Measurements from ENCODE around the gene PKNOX1. TPM values are rescaled to one million over a fixed set of nuclear protein-coding genes. Genes with fewer than 3 reads are reported as not detected.

PKNOX1 gene
- total and polyA plus RNA-seq, 2 of the 13 experiments (the other 11 are each of a cell fraction or from before 2014, with no cell fraction given): 7.9 to 16.2 TPM

DNA sequence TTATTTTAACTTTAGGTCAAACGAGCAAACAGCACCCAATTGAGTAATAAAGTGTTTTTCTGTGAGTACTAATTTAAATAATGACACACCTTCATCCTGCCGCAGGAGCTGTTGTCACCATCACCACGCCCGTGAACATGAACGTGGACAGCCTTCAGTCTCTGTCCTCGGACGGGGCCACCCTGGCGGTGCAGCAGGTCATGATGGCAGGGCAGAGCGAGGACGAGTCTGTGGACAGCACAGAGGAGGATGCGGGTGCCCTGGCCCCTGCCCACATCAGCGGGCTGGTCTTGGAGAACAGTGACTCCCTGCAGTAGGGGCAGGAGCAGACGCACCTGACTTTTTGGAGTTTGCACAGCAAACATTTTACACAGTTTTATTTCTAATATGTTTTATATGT, 55.4 kb downstream of the PKNOX1 start:
- intact Hi-C loops (cut with micrococcal nuclease; ENCODE audit: unreplicated experiment) (no loop called here), in situ Hi-C loops (cut with HindIII; ENCODE audit: extremely low pct_ligation_motif_present, low pct_unique_long_range_greater_than_20kb) (no loop called here)
- no TSS peak for BruUV-seq (replicated peaks)
- TF ChIP-seq TAF1 (CRISPR knock-in tag; IDR thresholded peaks at IDR 0.05) (no peak), AHR (CRISPR knock-in tag; IDR thresholded peaks at IDR 0.05) (no peak), ZNF556 (CRISPR knock-in tag; IDR thresholded peaks at IDR 0.05; ENCODE audit: borderline replicate concordance) (no peak), ZSCAN9 (CRISPR knock-in tag; IDR thresholded peaks at IDR 0.05; ENCODE audit: borderline replicate concordance) (no peak), ONECUT2 (CRISPR knock-in tag; IDR thresholded peaks at IDR 0.05) (no peak), ZNF335 (CRISPR knock-in tag; IDR thresholded peaks at IDR 0.05) (no peak), SALL1 (CRISPR knock-in tag; IDR thresholded peaks at IDR 0.05) (no peak), JUND (CRISPR knock-in tag; IDR thresholded peaks at IDR 0.05) (no peak)
- TF ChIP-seq, protein P1, sequence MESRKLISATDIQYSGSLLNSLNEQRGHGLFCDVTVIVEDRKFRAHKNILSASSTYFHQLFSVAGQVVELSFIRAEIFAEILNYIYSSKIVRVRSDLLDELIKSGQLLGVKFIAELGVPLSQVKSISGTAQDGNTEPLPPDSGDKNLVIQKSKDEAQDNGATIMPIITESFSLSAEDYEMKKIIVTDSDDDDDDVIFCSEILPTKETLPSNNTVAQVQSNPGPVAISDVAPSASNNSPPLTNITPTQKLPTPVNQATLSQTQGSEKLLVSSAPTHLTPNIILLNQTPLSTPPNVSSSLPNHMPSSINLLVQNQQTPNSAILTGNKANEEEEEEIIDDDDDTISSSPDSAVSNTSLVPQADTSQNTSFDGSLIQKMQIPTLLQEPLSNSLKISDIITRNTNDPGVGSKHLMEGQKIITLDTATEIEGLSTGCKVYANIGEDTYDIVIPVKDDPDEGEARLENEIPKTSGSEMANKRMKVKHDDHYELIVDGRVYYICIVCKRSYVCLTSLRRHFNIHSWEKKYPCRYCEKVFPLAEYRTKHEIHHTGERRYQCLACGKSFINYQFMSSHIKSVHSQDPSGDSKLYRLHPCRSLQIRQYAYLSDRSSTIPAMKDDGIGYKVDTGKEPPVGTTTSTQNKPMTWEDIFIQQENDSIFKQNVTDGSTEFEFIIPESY (CRISPR knock-in tag; IDR thresholded peaks at IDR 0.05): no peak
- no peak overlapping the region for H2AFZ ChIP-seq (ENCODE audit: low read length)
- H3K4me1 ChIP-seq (ENCODE audit: insufficient read depth, low read length): no peaks in the 10 kb centered on the region
- FAIRE-seq: no peak
- WGBS (ENCODE audit: low lambda C conversion rate): 94% methylated on average over 13 of the region's 13 CpGs
- no peak for DNase-seq (ENCODE audit: low spot score)
- no peak for ATAC-seq
- H3K4me2 ChIP-seq (ENCODE audit: low read depth, low read length): no peak overlapping the region
- no peak overlapping the region for H3K4me3 ChIP-seq (replicated peaks in 1 of 3; ENCODE audit: insufficient read depth in 1 of 3, low read depth in 2 of 3, low read length in 3 of 3)
- ChIA-PET POLR2A (no interaction called here), CTCF (ENCODE audit: low intra/inter-chr PET ratio, low total read pairs) (no interaction called here)
- H3K27me3 ChIP-seq (ENCODE audit: control insufficient read depth in 1 of 2, insufficient read depth in 2 of 2, low read length in 2 of 2): no peaks in the 10 kb centered on the region
- no peaks in the 10 kb centered on the region for H3K9me3 ChIP-seq (ENCODE audit: low read length)
- H3K79me2 ChIP-seq (ENCODE audit: insufficient read depth, low read length): no peaks in the 10 kb centered on the region
- H3K9ac ChIP-seq (ENCODE audit: insufficient read depth, low read depth, low read length): no peak overlapping the region
- H3K27ac ChIP-seq (ENCODE audit: extremely low read length, insufficient read depth, low read length): no peak overlapping the region
- no peaks in the 10 kb centered on the region for H4K20me1 ChIP-seq (ENCODE audit: insufficient read depth, low read length)
- peaks cover 10 to 36% of the 10 kb centered on the region in 2 experiments; a peak in 4 of 5 replicates for H3K36me3 ChIP-seq (replicated peaks in 1 of 2; ENCODE audit: control insufficient read depth in 1 of 2, insufficient read depth in 2 of 2, low read length in 2 of 2)
